HepG2 (cell line): Measurements from ENCODE around the gene STK39. TPM values are rescaled to one million over a fixed set of nuclear protein-coding genes. Genes with fewer than 3 reads are reported as not detected.
A peak's percentile ranks its signal among the peaks of the same experiment; 100 is the strongest.

Source experiments
- ATF2 ChIP-seq: sonication (generic); formaldehyde crosslinking; IDR thresholded peaks from 2 replicates; pipeline ENCODE4 v1.4.0; 2020; ENCODE audit warnings: missing genetic modification reagents
- ATF4 ChIP-seq, 2 experiments: fragments of 450-650 bp in 1 of 2; sonication (generic) in 1 of 2; formaldehyde crosslinking; IDR thresholded peaks; 2 replicates each; pipeline versions ENCODE4 v1.5.0 to v1.8.0; 2020 to 2022; ENCODE audit warnings: mild to moderate bottlenecking in 1 of 2, missing genetic modification reagents in 1 of 2
- BCL6 ChIP-seq: IDR thresholded peaks from 2 replicates; pipeline ENCODE4 v1.6.1; 2016; ENCODE audit warnings: missing genetic modification reagents, missing compliant biosample characterization
- BCLAF1 ChIP-seq: fragments of 450-650 bp; IDR thresholded peaks from 2 replicates; pipeline ENCODE4 v1.6.1; 2017; ENCODE audit warnings: mild to moderate bottlenecking
- CAMTA2 ChIP-seq: sonication (generic); formaldehyde crosslinking; IDR thresholded peaks from 2 replicates; pipeline ENCODE4 v1.4.0; 2020; ENCODE audit warnings: mild to moderate bottlenecking, missing genetic modification reagents, borderline replicate concordance
- CEBPG ChIP-seq: IDR thresholded peaks from 2 replicates; pipeline ENCODE4 v1.6.1; 2016
- CSRNP2 ChIP-seq: sonication (generic); formaldehyde crosslinking; conservative IDR thresholded peaks from 2 replicates; pipeline ENCODE4 v1.8.0; 2022; ENCODE audit warnings: low read depth, missing genetic modification reagents
- ETV5 ChIP-seq: IDR thresholded peaks from 2 replicates; pipeline ENCODE4 v1.6.1; 2018; ENCODE audit warnings: missing biosample characterization, missing genetic modification reagents, inconsistent platforms, borderline replicate concordance
- FOSL2 ChIP-seq: sonication (generic); formaldehyde crosslinking; IDR thresholded peaks from 2 replicates; pipeline ENCODE4 v1.4.0; 2020; ENCODE audit warnings: missing genetic modification reagents
- FOXP4 ChIP-seq: sonication (generic); formaldehyde crosslinking; IDR thresholded peaks from 2 replicates; pipeline ENCODE4 v1.4.0; 2020; ENCODE audit warnings: missing genetic modification reagents
- MIXL1 ChIP-seq: IDR thresholded peaks from 2 replicates; pipeline ENCODE4 v1.6.1; 2016
- NCOR1 ChIP-seq: fragments of 200-600 bp; sonication (generic); IDR thresholded peaks from 2 replicates; pipeline ENCODE4 v1.7.0; 2017; ENCODE audit warnings: antibody characterized with exemption, low read length, borderline replicate concordance
- NR2F6 ChIP-seq, 2 experiments: IDR thresholded peaks; 2 replicates each; pipeline ENCODE4 v1.6.1; 2016; ENCODE audit warnings: antibody characterized with exemption in 1 of 2, mild to moderate bottlenecking in 1 of 2
- SALL1 ChIP-seq: sonication (generic); formaldehyde crosslinking; IDR thresholded peaks from 2 replicates; pipeline ENCODE4 v1.8.0; 2022; ENCODE audit warnings: mild to moderate bottlenecking, missing genetic modification reagents
- SOX13 ChIP-seq, 3 experiments: fragments of 450-650 bp in 1 of 3; sonication (generic) in 1 of 3; formaldehyde crosslinking in 1 of 3; IDR thresholded peaks in 2 of 3; conservative IDR thresholded peaks in 1 of 3; 2 replicates each; pipeline versions ENCODE4 v1.5.0 to v1.6.1; 2016 to 2020; ENCODE audit warnings: antibody characterized with exemption in 1 of 3, mild to moderate bottlenecking in 1 of 3, missing compliant biosample characterization in 1 of 3, missing genetic modification reagents in 1 of 3, moderate library complexity in 1 of 3
- SRF ChIP-seq: IDR thresholded peaks from 2 replicates; pipeline ENCODE4 v1.6.1; 2011; ENCODE audit warnings: mild to moderate bottlenecking, low read depth, low read length, moderate library complexity
- ZNF607 ChIP-seq: sonication (generic); formaldehyde crosslinking; IDR thresholded peaks from 2 replicates; pipeline ENCODE4 v1.5.1; 2020; ENCODE audit warnings: missing genetic modification reagents, mild to moderate bottlenecking, borderline replicate concordance
- ZNF766 ChIP-seq: sonication (generic); formaldehyde crosslinking; IDR thresholded peaks from 2 replicates; pipeline ENCODE4 v1.5.0; 2020; ENCODE audit warnings: missing genetic modification reagents, borderline replicate concordance
- ZSCAN9 ChIP-seq: IDR thresholded peaks from 2 replicates; pipeline ENCODE4 v1.6.1; 2016; ENCODE audit warnings: borderline replicate concordance
- polyA plus RNA-seq, 8 experiments: library from polyadenylated mRNA; depleted of rRNA in 3 of 8; stranded (reverse) in 7 of 8; unstranded in 1 of 8; fragments of >200 nt; fragmentation: Illumina TruSeq in 4 of 8; extraction: Trizol in 4 of 8; gene quantifications; 2 replicates each; pipeline versions ENCODE4 v1.2.1 to v1.2.3, GENCODE V29; 2011 to 2016; ENCODE audit warnings: low read depth in 4 of 8, missing spikeins in 1 of 8, mixed read lengths in 1 of 8; ENCODE audit not compliant: insufficient read depth in 1 of 8
- total RNA-seq, 5 experiments: library from RNA; depleted of rRNA; stranded (reverse); fragments of >200 nt; fragmentation: Illumina TruSeq; extraction: Trizol; gene quantifications; 2 replicates each; pipeline ENCODE4 v1.2.3, GENCODE V29; 2016; ENCODE audit warnings: low read depth in 1 of 5

Gene STK39
- total and polyA plus RNA-seq, 2 of the 13 experiments (the other 11 are each of a cell fraction or from before 2014, with no cell fraction given), result 27.3 to 38.4 TPM

- TF ChIP-seq CSRNP2 (CRISPR knock-in tag) (no peak), ETV5 (CRISPR knock-in tag) (peak; percentile 92), SALL1 (CRISPR knock-in tag) (peak; percentile 18; the same call in 1 of the 2 replicates), ZSCAN9 (no peak), NCOR1 (0 out of 2 replicates have a peak, but pooled peaks have one; percentile 35), FOXP4 (CRISPR knock-in tag) (peak; percentile 33; the same call in 1 of the 2 replicates), ATF4 (CRISPR knock-in tag; IDR thresholded peaks at IDR 0.05) (peak in 1 of 2 experiments; percentile 93; a peak in 2 of 4 replicates), SOX13 (IDR thresholded peaks at IDR 0.05) (no peak), SOX13 (CRISPR knock-in tag; conservative IDR thresholded peaks at IDR 0.05 in 1 of 2, IDR thresholded peaks at IDR 0.05 in 1 of 2) (peak in 1 of 2 experiments; percentile 52; a peak in 1 of 4 replicates), ZNF607 (no peak), CEBPG (CRISPR knock-in tag) (peak; percentile 95), NR2F6 (IDR thresholded peaks at IDR 0.05) (peak; percentile 56), NR2F6 (CRISPR knock-in tag; IDR thresholded peaks at IDR 0.05) (peak; percentile 27; the same call in 1 of the 2 replicates), BCL6 (CRISPR knock-in tag) (peak; percentile 49; the same call in 1 of the 2 replicates), BCLAF1 (no peak), ATF2 (CRISPR knock-in tag) (peak; percentile 79), MIXL1 (no peak), CAMTA2 (CRISPR knock-in tag) (no peak), FOSL2 (CRISPR knock-in tag) (peak; percentile 65), ZNF766 (CRISPR knock-in tag) (no peak), SRF (peak; percentile 73)
These were observed 98.0 kb downstream of the STK39 start (continued) for GRCh38 chr2:168149150-168149974.
